GM19351 (cell line): ENCODE measurements around the gene TLCD1.
"Not testable (repeated sequence)": the region's sequence is repeated elsewhere in the genome, so short reads cannot be mapped to it uniquely, and the experiment has no call there.

Source experiments
- ATAC-seq: cut with Tn5 transposase; IDR thresholded peaks from one replicate; pipeline ENCODE4 v1.9.1; 2021; ENCODE audit warnings: mild to moderate bottlenecking, moderate library complexity; ENCODE audit not compliant: unreplicated experiment

The TLCD1 gene

DNA sequence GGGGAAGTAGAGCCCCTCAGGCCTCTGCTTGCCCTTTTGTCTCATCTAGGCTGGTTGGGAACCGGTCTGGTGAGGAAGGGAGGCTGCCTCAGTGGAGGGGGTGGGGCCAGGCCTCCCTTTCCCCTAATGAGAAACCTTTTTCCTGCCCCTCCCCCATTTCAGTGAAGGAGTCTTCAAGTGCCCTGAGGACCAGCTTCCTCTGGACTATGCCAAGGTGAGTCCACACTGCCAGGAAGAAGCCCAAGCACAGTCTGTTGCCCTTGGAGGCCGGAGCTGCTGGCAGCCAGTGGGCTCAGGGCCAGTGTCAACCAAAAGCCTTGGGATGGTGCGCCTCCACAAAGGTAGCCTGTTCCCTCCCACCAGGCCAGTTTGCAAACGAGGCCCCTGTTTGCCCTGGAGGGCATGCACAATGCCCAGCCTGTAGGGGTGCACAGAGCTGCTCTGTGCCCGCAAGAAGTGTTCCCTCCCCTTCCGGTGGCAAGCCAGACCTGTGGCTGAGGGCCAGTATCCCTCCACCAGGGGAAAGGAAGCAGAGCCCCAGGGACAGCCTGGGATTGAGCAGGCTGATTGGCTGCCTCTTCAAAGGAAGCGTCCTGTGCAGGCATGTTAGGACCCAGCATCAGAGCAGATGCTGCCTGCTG lies 21.1 kb upstream of the TLCD1 start:
- ATAC-seq, result no peak

DNA sequence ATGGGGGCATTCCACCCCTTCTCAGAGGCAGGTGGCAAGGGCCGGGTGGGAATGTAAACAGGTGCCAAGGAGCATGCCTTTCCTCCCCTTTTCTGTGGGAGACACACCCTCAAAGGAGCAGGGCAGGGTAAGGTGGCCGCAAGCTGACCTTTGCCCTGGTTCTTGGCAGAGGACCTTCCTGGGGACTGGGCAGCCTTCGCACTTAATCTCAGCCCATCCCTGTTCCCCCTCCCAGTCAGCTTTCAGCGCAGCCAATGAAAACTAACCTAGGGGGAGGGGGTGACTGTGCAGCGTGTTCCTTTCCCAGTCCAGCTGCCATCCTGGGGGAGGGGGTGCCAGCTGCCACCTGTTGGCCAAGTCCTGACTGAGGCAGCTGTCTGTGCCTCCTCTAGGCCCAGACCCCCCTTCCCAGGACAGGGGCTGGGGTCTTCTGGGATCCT lies 20.6 kb upstream of the TLCD1 start:
- ATAC-seq, result no peak

DNA sequence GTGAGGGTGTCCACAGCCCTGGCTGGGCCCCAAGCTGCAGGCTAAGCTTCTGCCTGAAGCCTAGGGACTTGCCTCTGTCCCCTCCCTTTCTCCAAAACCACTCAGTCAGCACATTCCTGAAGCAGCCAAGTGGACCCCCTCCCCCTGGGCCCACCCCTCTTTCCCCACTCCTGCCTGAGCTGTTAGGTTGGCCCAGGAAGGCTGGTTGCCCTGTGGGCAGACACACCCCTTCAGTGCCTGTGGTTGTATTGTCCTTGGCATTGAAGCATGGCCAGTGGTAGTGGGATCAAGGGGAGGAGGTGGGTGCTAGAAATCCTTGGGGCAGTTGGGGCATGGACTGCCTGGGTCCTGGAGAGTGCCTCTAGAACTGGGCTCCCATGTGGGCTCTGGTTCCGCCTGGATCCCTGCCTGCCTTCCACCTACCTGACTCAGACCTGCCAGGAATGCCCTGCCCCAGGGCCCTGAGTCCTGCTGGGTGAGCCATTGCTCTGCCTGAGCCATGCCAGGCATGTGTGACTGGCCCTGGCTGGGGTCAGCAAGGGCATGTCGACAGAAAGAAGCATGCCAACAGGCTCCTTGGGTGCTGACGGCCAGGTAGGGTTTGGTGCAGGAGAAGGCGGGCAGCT lies 19.9 kb upstream of the TLCD1 start:
- no peak for ATAC-seq

DNA sequence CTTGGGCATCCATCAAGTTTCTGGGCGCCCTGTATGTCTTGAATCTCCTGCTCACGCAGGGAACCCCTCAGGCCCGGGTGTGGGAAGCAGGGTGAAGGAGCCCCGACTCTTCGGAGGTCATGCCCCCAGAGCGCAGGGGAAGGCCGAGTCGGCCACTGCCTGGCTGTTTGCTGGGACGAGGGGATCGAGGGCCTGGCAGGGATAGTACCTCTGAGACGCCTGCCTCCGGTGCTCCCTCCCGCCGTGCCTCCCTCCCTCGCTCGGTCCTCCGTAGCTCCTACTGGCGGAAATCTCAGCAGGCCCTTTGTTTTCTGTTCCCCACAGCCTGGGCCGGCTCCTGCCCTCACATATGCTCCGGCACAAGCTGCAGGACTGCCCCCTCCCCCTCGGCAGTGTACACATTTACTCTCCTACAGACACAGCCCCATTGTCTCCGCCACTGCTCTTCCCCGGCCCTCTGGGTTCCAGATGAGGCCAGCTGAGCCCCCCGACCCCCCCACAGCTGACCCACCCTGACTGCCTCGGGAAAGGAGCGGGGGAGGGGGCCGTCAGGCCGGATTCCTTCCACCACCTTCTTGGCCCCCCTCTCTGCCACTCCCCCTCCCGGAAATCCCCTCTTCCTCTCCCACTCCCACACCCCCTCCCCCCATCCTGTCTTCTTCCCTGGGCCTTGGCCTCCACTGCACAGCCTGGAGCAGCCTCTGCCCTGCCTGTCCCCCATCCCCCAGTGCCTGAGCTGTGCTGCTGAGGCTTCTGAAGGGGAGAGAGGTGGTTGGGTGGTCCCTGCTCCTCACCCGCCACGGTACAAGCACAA lies 19.1 kb upstream of the TLCD1 start:
- no peak for ATAC-seq

DNA sequence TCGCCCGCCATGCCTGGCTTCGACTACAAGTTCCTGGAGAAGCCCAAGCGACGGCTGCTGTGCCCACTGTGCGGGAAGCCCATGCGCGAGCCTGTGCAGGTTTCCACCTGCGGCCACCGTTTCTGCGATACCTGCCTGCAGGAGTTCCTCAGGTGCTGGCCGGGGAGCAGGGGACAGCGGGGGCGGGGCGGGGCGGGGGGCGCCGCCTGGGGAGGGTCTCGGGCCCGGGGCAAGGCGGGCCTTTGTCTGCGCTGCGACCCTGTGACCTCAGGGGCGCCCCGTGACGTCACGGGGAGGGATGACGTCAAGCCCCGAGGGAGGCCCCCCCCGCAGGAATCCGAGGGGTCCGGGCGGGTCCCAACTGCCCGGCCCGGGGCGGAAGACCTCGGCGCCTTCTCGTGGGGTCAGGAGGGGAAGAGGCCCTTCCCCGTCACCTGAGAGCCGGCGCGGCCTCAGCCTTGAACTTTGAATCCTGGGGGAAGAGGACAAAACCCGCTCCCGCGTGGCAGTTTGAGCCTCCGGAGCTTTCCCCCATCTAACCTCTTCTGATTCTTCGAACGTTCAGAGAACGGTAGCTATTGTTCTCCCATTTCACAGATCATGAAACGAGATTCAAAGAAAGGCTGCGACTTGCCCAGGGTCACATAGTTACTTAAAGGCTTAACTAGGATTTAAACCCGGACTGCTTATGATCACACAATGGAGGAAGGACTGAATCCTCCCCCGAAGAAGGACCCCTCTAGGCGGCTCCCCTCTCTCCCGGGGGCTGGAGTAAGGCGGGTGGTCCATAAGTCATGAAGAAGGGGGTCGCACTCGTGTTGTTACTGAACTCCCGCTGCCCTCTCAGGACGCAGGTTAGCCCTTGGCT lies 18.3 kb upstream of the TLCD1 start:
- ATAC-seq, result no peak

DNA sequence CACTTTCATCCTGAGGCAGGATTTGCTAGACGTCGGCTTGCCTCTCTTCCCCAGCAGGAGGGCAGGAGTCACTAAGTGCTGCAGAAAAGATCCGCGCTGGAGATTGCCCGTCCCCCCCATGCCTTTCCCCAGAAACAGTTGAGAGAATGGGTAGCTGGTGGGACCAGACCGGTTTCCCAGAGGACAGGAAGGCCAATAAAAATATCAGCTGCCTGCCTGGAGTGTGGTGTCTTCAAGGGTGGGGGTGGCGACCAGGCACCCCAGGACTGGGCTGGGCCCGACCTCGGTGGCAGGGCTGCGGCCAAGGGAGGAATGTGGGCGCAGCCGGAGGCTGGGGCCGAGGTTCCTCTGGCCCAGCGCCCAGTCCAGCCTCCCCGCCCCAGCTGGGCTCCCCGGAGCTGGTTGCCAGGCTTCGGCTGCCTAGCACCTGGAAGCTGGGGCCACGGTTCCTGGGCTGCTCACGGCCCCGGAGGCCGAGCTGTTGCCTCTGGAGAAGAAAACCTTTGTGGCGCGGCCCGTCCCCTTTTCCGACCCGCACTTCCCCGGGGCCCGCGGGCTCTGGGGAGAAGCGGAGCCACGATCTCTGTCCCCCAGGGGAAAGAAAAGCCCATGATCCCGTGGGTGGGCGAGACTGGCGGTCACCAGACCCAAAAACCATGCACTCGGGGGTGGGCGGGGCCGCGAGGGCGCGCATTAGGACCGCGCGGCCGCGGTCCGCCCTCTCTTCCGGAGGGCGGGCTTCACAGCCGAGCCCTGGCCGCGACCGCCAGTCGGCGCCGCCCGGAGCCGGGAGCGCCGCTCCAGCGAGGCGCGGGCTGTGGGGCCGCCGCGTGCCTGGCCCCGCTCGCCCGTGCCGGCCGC lies 17.4 kb upstream of the TLCD1 start, which contains the start of gene TRAF4:
TRAF4 (plus strand) TSS at position 769 of the 861 bp plus-strand sequence. CDS start 102 bp downstream, outside the sequence.
- peak; percentile 74 for ATAC-seq

DNA sequence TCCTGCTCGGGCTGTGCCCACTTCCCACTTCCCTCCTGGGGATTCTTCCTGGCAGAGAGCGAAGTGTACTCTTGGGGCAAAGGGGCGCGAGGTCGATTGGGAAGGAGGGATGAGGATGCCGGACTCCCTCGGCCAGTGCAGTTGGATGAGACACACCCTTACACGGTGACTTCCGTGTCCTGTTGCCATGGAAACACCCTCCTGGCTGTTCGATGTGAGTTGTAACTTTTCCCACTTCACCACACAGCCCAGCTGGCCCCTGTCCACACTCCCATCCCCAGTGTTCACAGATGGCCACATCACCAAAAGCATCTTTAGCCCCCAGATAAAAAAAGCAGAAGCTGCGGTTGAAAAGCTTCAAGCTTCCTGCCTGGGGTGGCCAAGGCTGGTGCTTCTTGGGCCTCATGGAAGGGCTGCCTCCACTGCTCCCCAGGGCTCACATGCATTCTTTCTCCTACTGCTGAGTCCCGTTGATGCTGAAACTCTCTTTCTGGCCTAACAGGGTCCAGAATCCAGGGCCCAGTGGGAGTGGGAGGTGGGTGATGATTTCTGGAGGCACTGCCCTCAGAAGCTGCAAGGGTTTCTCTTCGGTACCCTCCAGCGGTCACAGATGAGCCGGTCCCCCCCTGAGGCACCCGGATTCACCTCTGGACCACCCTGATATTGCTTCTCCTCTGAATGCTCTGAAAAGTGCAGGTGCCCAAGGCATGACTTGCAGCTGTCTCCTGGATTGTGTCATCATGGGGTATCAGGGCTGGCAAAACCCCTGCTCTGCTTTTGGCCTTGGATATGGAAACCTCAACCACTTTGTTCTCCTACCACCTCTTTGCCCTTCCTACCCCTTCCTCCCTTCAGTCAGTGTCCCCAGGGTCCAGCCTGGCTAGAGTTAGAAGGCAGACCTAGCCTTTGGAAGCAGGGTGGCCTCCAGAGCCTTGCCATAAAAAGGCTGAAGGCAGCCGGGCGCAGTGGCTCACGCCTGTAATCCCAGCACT lies 15.6 kb upstream of the TLCD1 start:
- no peak for ATAC-seq

DNA sequence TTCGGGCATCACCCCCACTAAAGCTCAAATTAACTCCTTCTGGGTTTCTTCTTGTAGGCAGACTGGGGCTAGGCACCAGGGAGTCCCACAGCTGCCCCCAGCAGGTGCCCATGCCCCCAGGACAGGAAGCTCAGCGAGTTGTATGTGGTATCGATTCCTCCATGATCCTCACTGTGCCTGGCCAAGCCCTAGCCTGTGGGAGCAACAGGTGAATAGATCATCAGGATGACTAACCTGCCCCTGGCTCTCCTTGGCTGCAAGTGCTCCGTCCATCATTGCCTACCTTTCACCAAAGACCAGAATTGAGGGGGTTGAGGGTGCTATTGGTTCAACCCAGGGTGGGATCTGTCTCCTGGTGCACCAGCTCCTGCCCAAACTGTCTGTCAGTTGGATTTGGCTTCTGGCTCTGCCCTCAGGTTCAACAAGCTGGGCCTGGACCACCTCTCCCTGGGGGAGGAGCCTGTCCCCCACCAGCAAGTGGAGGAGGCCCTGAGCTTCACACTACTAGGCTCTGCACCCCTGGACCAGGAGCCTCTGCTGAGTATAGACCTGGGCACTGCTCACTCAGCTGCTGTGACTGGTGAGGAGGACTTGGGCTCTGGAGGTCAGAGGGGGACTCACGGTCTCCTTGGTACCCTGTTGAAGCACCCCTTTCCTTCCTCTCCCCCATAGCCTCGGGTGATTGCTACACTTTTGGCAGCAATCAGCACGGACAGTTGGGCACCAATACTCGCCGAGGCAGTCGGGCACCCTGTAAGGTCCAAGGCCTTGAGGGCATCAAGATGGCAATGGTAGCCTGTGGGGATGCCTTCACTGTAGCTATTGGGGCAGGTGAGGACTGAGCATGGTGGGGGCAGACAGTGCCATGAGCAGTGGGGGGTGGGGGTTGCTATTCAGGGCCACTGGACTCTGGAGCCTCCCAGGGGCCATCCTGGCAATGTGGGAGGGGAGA lies 14.6 kb upstream of the TLCD1 start:
- ATAC-seq, result no peak

DNA sequence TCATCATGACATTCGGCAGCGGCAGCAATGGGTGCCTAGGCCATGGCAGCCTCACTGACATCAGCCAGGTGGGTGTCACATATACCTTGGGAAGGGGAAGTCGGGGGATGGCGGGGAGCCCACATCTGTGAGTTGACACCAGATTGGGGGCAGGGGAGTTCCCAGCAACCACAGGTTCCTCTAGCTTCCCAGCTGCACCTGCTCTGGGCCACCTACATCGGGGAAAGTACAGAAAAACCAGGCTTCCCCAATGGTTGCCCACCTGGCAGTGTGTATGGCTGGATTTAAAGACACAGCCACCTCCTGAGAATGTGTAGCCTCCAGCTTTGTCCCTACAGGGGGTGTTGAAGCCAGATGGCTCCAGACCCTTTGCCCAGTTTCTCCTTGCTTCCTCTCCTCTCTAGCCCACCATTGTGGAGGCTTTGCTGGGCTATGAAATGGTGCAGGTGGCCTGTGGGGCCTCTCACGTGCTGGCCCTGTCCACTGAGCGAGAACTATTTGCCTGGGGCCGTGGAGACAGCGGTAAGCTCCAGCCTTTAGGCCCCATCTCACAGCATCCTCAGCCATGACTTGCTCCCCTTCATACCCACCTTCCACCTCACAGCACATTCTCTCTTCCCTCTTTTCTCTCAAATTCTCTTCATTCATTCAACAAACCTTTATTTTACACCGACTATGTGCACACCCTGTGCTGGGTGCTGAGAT lies 12.8 kb upstream of the TLCD1 start:
- ATAC-seq, result no peak

DNA sequence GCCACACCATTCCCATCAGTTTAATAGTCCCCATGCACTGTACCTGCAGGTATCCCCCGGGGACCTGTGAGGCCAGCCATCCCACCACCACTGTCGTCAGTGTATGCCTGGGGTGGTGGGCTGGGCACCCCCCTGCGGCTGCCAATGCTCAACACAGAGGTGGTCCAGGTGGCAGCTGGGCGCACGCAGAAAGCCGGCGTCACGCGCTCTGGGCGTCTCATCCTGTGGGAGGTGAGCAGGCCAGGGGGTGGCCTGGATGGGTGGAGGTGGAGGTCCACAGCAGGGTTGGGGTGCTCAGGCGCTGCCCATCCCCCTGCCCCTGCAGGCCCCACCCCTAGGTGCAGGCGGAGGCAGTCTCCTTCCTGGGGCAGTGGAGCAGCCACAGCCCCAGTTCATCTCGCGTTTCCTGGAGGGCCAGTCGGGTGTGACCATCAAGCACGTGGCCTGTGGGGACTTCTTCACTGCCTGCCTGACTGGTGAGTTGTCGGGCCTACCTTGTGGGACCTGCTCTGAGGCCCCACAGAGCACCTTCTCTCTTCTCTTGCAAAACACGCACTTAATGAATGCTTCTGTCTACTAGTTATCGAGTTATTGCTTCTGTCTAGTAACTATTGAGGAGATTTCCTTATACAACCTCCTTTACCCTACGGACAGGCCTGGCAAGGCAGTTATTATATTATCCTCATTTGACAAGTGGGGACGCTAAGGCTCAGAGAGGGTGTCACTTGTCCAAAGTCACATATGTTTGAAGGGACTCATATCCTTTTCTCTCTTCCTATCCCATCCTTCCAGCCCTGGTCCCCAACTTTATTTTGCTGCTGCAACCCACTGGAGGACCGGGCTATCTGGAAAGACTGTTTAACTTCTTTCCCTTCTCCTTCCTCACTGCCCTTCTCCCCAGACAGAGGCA lies 12.0 kb upstream of the TLCD1 start:
- peak; percentile 71 for ATAC-seq

DNA sequence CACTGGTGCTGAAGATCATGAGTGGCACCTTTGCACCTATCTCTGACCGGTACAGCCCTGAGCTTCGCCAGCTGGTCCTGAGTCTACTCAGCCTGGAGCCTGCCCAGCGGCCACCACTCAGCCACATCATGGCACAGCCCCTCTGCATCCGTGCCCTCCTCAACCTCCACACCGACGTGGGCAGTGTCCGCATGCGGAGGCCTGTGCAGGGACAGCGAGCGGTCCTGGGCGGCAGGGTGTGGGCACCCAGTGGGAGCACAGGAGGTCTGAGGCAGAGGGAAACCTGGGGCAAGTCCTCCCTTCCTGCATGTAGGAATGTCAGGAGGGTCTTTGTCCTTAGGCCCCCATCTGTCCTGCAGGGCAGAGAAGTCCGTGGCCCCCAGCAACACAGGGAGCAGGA lies 11.3 kb upstream of the TLCD1 start:
- no peak for ATAC-seq

DNA sequence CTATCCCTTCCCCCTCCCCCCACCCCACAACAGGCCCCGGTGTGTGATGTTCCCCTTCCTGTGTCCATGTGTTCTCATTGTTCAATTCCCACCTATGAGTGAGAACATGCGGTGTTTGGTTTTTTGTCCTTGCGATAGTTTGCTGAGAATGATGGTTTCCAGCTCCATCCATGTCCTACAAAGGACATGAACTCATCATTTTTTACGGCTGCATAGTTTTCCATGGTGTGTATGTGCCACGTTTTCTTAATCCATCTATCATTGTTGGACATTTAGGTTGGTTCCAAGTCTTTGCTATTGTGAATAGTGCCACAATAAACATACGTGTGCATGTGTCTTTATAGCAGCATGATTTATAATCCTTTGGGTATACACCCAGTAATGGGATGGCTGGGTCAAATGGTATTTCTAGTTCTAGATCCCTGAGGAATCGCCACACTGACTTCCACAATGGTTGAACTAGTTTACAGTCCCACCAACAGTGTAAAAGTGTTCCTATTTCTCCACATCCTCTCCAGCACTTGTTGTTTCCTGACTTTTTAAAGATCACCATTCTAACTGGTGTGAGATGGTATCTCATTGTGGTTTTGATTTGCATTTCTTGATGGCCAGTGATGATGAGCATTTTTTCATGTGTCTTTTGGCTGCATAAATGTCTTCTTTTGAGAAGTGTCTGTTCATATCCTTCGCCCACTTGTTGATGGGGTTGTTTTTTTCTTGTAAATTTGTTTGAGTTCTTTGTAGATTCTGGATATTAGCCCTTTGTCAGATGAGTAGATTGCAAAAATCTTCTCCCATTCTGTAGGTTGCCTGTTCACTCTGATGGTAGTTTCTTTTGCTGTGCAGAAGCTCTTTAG lies 10.1 kb upstream of the TLCD1 start:
- ATAC-seq, result not testable (repeated sequence)

DNA sequence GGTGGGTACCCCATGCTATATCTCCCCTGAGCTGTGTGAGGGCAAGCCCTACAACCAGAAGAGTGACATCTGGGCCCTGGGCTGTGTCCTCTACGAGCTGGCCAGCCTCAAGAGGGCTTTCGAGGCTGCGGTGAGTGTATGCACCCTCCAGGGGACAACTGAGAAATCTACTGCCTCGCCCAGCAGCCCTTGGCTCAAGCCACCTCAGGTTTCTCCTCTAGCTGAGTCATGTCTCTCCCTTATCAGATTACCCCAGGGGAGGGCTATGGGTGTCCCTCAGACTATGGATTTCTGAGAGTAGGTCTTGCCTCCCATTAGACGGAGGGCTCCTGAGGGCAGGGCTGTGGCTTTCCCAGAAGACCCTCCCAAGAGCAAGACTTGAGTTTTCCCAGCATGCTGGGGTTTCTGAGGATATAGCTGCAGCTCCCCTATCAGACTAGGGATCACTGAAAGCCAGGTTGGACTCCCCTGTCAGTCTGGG lies 9.2 kb upstream of the TLCD1 start:
- ATAC-seq, result no peak

DNA sequence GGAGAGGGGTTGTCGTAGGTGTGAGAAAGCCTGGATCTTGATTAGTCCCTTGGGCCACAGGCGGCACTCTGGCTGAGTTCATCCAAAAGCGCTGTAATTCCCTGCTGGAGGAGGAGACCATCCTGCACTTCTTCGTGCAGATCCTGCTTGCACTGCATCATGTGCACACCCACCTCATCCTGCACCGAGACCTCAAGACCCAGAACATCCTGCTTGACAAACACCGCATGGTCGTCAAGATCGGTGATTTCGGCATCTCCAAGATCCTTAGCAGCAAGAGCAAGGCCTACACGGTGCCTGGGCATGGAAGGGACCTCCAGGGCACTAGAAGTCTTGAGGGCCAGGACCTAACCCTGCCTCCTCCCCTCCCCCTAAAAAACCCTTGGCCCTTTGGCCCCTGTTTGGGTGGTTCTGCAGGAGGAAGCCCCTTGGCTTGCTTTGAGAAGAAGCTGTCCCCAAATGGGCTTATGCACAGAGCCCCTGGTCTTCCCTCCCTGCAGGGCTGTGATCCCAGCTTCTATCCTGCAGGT lies 8.7 kb upstream of the TLCD1 start:
- ATAC-seq, result no peak

DNA sequence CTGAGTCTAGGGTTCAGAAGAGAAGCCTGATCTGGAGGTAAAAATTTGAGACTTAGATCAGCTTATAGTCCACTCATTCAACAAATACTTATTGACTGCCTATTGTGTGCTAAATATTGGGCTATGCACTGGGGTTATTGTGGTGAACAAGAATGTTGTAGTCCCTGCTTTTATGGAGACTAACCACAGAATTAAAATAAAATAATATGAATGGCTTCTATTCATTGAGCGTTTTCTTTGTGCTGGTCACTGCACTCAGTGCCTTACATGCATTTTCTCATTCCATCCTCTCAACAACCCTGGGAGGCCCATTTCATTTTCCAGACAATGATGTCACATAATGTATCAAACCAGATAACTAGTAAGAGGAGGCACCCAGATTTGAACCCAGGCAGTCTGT lies 7.3 kb upstream of the TLCD1 start:
- ATAC-seq, result no peak
